GM21423 (cell line): ENCODE results near the gene MYBPC3.

Experiments
- ATAC-seq: cut with Tn5 transposase; IDR thresholded peaks from one replicate; pipeline ENCODE4 v1.9.1; 2021; ENCODE audit warnings: mild to moderate bottlenecking, moderate library complexity; ENCODE audit not compliant: unreplicated experiment

Gene MYBPC3

DNA sequence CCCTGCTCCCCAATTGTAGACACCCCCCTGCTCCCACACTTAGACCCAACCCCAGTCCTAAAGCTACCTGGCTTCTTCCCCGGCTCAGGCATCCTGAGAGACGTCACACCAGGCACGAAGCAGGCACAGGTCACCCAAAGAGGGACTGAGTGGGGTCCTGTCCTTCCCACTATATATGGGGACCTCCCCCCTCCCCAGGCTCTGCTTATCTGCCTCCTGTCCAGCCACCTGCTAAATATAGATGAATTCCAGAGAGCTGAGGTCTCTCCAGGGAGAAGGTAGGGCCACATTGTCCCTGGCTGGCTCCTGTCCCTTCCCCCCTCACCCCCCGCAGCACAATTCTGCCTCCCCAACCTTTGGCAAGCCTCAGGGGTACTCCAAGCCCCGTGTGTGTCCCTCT, at the start of gene MYBPC3:
Gene MYBPC3, minus strand, starts transcription at position 147 of the 400 bp plus-strand sequence. Its CDS starts 55 bp downstream, at position 92.
- no peak for ATAC-seq

DNA sequence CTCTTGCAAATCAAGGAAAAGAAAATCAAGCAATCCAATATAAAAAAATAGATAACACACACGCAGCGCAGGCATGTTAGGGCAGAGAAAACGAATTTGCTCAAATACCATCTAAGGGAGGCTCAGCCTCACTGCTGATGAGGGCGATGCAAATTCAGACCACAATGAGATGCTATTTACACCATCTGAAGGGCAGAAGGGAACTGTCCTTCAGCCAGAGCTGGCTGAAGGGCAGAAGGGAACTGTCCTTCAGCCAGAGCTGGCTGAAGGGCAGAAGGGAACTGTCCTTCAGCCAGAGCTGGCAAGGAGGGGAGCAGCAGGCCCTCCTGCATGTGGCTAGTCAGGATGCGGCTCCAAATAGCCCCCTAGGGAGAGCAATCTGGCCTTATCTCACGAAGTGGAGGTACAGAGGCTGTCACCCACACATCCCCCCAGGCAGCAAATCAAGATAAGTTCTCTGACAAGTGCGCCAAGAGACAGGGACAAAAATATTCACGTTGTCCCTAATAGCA, 48.3 kb upstream of the MYBPC3 start:
- peak; percentile 67 for ATAC-seq

DNA sequence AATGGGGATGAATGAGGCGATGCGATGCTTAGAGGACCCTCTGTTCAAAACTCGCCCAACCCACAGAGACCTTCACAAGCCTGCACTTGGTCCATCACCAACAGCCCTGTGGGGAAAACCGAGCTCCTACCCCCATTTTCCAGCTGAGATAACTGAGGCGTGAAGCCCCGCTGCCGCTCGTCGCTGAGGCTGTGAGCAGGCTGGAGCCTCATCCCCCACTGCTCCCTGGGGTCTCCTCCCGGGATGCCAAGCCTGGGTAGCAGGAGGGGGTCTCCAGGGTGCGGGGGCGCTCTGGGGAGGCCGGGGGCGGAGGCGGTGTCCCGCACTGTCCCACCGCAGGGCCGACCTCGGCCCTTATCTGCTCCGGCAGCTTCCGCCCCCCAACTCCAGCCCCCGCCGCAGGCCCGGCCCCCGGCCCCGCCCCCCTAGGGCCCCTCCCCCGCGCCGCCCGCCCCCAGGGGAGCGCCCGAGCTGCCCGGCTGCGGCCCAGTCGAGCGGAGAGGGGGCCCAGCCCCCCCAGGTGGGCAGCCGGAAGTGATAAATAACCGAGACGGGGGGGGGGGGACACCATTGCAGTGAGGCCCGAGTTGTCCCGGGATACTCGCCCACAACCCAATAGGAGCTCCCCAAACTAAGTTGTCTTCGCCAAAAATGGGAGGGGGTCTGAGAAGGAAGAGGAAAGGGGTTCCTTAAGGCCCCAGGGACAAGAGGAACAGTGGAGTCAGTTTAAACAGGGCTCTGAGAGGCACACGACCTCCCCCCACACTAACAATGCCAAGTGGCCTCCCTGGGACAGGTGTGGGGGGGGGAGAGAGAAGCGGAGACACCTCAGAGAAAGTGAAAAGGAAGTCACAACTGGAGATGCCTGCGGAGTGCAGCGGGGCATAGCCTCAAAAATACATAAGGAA, 47.6 kb upstream of the MYBPC3 start:
- ATAC-seq = peak; percentile 46

DNA sequence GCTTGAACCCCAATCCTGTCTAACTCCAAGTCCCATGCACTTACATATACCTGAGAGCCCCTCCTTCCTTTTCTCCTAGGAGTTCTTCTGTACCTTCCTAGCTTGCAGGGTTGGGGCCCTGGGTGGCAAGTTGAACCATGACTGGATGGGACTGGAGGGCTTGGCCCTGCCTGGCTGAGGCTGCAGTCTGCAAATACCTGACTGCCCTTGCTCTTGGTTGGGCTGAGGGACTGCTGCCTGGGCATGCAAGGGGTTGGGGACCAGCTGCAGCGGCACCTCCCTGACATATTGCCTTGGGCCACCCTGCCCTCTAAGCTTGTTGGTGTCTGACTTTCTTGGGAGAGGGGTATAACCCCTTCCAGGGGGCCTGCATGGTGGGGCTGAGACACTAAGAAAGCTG, 46.0 kb upstream of the MYBPC3 start:
- no peak for ATAC-seq

DNA sequence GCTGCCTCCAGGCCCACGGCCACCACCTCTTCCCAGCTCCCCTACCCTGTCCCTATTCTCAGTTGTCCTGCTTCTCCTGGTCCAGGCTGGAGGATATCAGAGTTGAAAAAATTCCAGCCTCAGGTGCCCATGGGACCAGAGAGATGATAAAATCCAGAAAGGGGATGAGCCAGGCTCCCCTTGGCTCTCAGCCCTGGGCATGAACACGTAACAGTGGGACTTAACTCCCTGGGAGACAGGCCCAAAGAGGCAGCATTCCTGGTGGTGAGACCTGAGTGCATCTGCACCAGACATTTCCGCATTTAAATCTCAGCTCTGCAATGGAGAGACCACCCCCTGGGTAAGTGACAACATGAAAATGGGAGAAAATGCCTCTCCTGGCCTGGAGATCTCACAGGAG, 45.5 kb upstream of the MYBPC3 start:
- no peak for ATAC-seq

DNA sequence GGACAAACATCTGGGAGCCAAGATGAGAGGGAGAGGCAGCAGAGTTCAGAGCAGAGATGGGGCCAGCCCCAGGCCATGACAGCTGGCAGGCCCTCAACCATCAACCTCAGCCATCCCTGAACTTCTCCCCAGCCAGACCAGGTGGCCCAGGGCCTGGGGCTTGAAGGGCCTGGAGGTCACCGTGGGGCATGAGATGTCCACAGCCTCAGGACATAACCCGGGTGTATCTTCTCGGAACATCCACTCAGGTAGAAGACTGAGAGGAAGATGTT, 43.5 kb upstream of the MYBPC3 start:
- ATAC-seq = no peak

DNA sequence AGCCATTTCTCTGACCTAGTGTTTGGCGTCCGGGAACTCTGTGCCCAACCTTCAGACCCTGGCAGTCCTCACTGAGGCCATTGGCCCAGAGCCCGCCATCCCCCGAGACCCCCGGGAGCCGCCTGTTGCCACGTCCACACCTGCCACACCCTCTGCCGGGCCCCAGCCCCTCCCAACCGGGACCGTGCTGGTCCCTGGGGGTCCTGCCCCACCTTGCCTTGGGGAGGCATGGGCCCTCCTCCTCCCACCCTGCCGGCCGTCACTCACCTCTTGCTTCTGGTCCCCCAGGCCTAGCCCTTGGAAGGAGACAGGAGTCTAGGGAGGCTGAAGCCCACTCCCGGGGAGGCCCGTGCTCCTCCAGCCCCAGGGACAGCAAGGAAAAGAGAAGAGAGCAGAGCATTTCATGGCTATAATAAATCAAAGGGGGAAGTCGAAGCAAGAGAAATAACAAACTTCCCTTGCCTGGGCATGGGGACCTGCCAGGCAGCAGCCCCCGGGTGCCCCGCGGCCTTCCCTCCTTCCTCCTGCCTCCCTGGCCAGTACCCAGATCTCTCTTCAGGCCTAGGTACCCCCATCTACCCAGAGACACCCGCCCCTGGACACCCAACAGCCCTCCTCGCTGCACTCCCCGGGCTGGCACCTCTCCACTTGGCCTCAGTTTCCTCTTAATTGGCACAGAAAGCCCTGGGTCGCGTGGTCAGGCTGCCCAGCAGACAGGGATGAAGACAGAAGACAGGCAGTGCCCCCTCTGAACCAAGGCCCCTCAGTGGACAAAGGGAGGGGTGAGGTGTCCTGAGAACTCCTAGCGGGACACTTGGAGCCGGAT, 42.9 kb upstream of the MYBPC3 start:
- no peak for ATAC-seq

DNA sequence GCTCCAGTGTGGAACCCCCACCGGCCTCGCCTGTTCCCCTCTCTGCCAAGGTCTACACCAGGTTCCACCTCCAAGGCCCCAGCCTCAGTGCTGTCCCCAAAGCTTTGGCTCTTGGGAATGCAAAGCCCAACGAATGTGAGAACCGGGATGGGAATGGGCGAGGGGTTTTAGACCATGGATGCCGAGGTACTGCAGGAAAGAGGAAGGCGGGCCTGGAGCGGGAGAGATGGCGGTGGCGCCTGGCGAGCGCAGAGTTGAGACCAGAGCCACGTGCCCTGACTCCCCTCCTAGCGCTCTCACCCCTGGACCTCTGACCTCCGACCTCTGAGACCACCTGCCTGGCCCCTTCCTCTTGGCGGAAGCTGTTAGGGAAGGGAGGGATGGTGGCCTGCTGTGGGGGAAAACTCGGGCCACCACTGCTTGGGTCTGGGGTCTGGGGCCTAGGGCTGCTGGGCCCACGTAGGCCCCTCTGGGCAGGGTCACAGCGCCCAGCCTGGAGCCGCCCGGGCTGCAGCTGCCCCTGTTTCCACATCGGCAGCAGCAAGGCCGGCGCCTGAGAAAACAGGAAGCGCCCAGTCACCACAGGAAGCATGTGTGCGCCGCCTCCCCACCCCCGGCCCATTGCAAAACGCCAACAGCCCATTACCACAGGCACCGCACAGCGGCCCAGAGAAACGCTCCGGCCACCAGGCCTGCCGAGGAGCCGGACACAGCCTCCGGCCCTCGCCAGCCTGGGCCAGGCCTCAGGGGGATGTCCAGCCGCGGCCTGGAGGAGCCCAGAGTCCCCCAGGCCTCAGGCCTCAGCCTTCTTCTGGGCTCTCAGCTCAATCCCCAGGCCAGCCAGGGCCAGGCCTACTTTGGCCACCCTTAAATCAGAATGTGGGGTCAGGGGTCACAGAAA, 42.1 kb upstream of the MYBPC3 start:
- ATAC-seq = peak; percentile 60

DNA sequence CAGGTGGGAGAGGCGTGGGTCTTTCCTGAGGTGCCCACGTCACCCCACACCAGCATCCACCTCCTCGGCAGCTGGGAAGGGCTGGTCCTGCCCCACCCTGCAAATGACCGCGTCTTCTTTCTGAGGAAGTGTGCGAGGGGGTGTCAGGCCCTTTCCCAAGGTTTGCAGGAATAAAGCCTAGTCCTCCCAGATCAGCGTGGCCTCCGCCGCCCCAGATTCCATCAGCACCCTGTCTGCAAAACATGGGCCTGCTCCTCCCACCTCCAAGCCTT, 41.5 kb upstream of the MYBPC3 start:
- ATAC-seq = no peak

DNA sequence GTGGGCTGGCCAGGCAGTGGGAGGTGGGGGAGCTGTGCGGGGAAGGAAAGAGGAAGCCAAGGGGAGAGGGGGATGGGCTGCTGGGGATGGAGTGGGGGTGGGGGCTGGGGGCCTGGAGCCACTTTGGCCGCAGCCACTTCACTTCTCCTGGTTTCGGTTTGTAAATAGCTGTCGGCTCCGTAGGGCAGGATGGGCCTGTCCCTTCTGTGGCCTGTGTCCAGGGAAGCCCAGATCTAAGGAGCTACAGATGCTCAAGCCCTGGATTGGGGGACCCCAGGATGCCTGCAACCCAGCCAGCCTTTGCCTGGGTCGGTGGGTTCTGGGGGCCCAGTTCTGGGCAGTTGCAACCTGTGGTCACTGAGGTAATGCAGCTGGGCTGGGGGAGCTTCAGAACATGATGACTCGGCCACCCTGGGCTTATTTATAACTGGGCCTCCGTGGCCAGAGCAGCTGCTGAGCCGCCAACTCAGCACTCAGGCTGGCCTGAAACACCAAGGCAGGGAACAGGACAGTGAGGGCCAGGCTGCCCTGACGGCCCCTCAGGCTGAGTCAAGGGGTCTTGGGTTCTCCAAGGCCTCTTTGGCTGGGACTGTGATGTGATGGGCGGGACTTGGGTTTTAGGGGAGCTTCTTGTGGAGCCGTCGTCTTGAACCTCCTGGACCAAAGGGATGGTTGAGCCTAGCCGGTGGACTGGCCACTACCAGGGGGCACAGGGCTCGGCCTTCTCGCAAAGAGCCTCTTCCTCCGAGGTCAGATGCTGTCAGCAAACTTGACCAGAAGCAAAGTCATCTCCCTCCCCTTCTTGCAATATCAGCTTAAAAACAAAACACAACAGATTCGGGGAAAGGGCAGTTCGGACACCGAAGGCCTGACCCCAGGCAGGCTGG, 40.9 kb upstream of the MYBPC3 start:
- ATAC-seq = no peak

DNA sequence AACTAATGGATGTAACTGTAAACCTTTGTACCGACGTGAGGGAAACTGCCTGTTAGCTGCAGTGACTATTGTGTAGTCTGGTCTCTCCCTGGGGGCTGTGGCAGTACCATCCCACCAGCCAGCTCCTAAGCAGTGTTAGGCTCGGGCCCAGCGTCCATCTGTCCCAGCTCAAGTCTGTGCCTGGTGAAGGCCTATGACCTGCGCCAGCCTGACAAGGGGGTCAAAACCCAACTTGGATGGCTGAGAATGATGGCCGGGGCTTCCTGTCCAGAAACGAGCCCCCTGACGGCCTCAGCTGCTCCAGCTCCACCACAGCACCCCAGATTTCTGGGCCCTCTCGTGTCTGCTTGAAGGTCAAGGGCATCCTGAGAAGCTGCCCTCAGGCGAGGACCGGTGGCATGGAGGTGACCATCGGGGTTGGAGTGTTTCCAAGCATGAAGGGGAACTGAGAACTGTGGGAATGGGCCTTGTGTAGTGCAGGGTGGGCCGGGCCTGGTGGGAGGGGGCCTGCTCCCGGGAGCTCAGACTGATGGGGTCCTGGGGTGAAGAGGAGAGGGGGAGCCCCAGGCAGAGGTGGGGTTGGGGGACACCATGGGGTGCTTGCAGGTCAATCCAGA, 40.2 kb upstream of the MYBPC3 start:
- no peak for ATAC-seq

DNA sequence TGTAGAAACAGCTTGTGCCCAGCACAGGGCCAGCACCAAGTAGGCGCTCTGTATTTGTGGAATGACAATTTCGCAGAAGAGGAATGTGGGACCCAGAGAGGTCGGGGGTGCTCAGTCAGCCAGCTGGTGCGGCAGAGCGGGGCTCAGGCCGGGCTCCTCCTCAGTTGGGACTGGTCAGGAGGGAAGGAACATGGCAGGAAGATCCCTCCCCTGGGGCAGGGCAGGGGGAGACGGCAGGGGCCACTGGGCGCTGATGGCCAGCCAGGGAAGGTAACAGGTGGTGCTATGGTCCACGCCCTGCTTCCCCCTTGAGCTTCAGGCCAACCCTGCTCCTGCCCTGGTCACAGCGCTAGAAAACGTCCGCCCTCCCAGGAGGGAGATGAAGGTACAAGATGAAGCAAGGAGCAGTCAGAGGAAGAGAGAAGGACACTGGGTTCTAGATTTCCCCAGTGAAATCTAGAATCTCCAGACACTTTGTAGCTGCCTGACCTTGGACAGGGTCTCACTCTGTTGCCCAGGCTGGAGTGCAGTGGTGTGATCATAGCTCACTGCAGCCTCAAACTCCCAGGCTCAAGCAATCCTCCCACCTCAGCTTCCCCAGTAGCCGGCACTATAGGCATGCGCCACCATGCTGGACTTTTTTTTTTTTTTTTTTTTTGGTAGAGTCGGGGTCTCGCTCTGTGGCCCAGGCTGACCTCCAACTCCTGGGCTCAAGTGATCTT, 39.4 kb upstream of the MYBPC3 start:
- ATAC-seq = no peak

DNA sequence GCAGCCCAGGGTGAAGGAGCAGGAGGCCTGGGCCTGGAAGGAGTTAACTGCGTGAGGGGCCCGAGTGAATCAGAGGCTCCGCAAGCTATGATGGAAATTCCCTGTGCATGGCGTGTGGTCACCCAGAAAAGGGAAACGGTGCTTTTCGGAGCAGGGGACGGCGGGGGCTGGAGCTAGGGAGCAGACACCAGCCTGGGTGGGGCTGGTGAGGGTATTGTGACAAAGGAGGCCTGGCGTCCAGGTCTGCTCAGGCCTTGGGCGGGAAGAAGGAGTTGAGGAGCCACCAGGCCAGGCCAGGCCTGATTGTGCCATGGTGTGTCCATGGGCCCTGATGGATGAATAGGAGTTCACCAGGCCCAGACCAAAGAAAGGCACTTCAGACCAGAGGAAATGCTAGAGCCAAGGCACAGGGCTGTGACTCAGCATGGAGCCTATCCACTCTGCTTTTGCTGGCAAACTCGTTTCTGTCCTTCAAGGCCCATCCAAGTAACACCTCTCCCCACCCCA, 38.6 kb upstream of the MYBPC3 start:
- ATAC-seq = no peak

DNA sequence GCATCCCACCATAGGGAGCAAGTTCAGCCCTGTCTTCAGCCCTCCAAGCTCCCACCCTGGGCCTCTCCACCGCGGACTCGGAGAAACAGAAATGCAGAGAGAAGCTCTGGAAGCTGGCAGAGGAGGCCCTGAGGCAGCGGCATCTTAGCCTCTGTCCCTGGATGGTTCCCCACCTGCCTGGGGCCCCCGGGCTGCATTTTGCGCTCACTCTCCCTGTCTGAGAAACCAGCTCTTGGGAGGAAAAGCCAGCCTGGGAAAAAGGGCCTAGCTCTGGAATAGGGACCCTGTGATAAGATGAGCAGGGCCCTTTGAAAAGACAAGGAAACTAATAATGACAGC, 37.9 kb upstream of the MYBPC3 start:
- ATAC-seq = no peak

DNA sequence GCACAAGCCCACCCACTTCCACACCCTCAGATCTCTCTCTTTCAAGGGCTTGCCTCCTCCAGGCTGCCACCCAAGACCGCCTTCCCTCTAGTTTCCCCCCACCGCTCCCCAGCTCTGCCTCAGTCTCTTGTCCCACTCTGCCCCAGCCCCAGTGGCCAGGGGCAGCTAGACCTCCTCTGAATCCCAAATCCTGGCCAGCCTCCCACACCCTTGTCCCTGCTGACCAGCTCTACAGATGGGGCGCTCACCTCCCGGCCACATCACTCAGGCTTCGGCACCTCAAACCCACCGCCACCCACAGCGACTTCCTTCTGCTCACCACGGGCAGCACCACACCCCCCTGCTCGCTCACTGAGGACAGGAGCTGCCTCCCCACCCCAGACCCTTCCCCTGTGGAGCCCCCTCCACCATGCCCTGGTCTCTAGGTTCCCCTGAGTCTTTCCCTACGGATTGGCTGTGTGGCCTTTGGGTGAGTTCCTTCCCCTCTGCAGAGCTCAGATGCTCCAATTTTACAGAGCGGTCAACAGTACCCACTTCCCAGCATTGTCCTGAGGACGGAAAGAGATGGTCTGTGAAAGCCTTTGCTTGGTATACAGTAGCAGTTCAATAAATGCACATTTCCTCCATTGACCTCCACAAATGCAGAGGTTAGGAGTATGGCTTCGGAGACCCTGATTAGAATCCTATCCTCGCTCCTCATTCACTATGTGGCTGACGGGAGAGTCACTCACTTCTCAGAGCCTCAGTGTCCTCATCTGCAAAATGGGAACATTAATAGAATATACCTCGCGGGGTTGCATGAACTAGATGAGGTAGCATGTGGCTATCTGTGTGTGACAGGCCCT, 37.3 kb upstream of the MYBPC3 start:
- ATAC-seq = no peak

DNA sequence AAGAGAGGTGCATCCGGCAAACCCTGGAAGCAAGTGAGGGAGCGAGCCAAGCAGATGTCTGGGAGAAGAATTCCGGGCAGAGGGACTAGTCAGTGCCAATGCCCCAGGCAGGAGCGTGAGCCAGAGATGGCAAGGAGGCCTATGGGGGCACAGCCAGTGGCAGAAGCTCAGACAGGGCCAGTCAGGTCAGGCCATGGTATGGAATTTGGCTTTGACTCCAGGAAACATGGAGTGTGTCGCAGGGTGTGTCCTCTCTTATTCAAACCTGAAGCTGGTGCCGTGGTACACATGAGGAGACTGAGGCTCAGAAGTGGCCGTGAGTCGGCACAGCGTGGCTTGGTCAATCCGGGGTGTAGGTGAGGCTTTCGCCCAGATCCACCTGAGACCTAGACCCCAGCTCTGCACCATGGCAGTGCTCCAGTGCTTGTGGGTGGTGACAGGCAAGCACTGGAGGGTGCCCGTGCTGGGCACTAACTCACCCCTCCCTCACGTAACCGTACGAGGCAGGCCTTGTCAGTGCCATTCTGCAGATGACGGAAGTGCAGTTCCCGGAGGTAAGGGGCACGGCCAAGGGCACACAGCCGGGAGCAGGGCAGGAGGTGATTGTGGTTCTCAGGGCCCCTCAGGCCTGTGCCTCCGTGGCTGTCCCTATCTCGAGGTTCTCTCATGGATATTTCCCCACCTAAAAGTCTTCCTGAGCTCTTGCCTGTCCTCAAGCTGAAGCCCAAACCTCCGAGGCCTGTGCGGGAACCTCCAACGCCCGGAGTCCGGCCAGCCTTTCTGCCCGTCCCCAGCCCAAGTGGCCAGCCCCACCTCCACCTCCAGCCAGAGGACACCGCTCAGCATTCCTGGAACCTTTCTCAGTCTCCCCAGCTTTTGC, 36.4 kb upstream of the MYBPC3 start:
- ATAC-seq = no peak
